Measurements from ENCODE around the gene PCCA.

The PCCA gene

GRCh38 chr13:100439247-100439970 lies 350.5 kb downstream of the PCCA start:
- TF ChIP-seq CTCF (IDR thresholded peaks at IDR 0.05; ENCODE audit: insufficient read depth, low read length, poor library complexity, severe bottlenecking): no peak
- TF ChIP-seq EZH2phosphoT487 (conservative IDR thresholded peaks at IDR 0.05; ENCODE audit: low read length): no peak
- Histone ChIP-seq H3K9me3 (ENCODE audit: insufficient read depth, low read length) (no peaks in the 10 kb centered on the region), H3F3A (ENCODE audit: insufficient read depth) (no peaks in the 10 kb centered on the region), H3K27ac (ENCODE audit: low read depth, low read length) (no peak overlapping the region), H3K9me2 (replicated peaks; ENCODE audit: insufficient read depth, low read length) (no peaks in the 10 kb centered on the region), H3K4me2 (ENCODE audit: low read depth, low read length, poor library complexity, severe bottlenecking) (no peak overlapping the region), H4K20me1 (ENCODE audit: low read depth, low read length) (no peaks in the 10 kb centered on the region), H3K4me3 (ENCODE audit: insufficient read depth, low read length, poor library complexity, severe bottlenecking) (no peak overlapping the region), H3K27me3 (ENCODE audit: low read length) (no peaks in the 10 kb centered on the region), H3K36me3 (ENCODE audit: low read length) (no peaks in the 10 kb centered on the region), H2AFZ (ENCODE audit: low read depth, low read length, severe bottlenecking) (no peak overlapping the region), H3K79me2 (ENCODE audit: insufficient read depth, low read length) (no peaks in the 10 kb centered on the region), H3K9ac (ENCODE audit: low read length) (no peak overlapping the region)

- Histone ChIP-seq H3K27ac (ENCODE audit: low read depth, low read length) (no peak overlapping the region), H2AFZ (ENCODE audit: low read depth, low read length, severe bottlenecking) (no peak overlapping the region), H3K27me3 (ENCODE audit: low read length) (no peaks in the 10 kb centered on the region), H4K20me1 (ENCODE audit: low read depth, low read length) (no peaks in the 10 kb centered on the region), H3F3A (ENCODE audit: insufficient read depth) (no peaks in the 10 kb centered on the region), H3K79me2 (ENCODE audit: insufficient read depth, low read length) (no peaks in the 10 kb centered on the region), H3K36me3 (ENCODE audit: low read length) (no peaks in the 10 kb centered on the region), H3K9ac (ENCODE audit: low read length) (no peak overlapping the region), H3K9me2 (replicated peaks; ENCODE audit: insufficient read depth, low read length) (no peaks in the 10 kb centered on the region), H3K4me2 (ENCODE audit: low read depth, low read length, poor library complexity, severe bottlenecking) (no peak overlapping the region), H3K4me3 (ENCODE audit: insufficient read depth, low read length, poor library complexity, severe bottlenecking) (no peak overlapping the region), H3K9me3 (ENCODE audit: insufficient read depth, low read length) (no peaks in the 10 kb centered on the region)
- TF ChIP-seq CTCF (IDR thresholded peaks at IDR 0.05; ENCODE audit: insufficient read depth, low read length, poor library complexity, severe bottlenecking): no peak
- no peak for TF ChIP-seq EZH2phosphoT487 (conservative IDR thresholded peaks at IDR 0.05; ENCODE audit: low read length)
Measured at GRCh38 chr13:100440751-100441425, 352.0 kb downstream of the PCCA start.

- Histone ChIP-seq H3K9me2 (replicated peaks; ENCODE audit: insufficient read depth, low read length) (no peaks in the 10 kb centered on the region), H3K79me2 (ENCODE audit: insufficient read depth, low read length) (no peaks in the 10 kb centered on the region), H3K9ac (ENCODE audit: low read length) (no peak overlapping the region), H3K4me3 (ENCODE audit: insufficient read depth, low read length, poor library complexity, severe bottlenecking) (no peak overlapping the region), H3K27me3 (ENCODE audit: low read length) (no peaks in the 10 kb centered on the region), H2AFZ (ENCODE audit: low read depth, low read length, severe bottlenecking) (no peak overlapping the region), H4K20me1 (ENCODE audit: low read depth, low read length) (no peaks in the 10 kb centered on the region), H3K4me2 (ENCODE audit: low read depth, low read length, poor library complexity, severe bottlenecking) (no peak overlapping the region), H3K27ac (ENCODE audit: low read depth, low read length) (no peak overlapping the region), H3K9me3 (ENCODE audit: insufficient read depth, low read length) (no peaks in the 10 kb centered on the region), H3K36me3 (ENCODE audit: low read length) (no peaks in the 10 kb centered on the region), H3F3A (ENCODE audit: insufficient read depth) (no peaks in the 10 kb centered on the region)
- no peak for TF ChIP-seq CTCF (IDR thresholded peaks at IDR 0.05; ENCODE audit: insufficient read depth, low read length, poor library complexity, severe bottlenecking)
- TF ChIP-seq EZH2phosphoT487 (conservative IDR thresholded peaks at IDR 0.05; ENCODE audit: low read length): no peak
Measured at GRCh38 chr13:100442095-100442832, 353.4 kb downstream of the PCCA start.
